Measurements from ENCODE around the gene FLYWCH1. TPM values are rescaled to one million over a fixed set of nuclear protein-coding genes. Genes with fewer than 3 reads are reported as not detected.
A peak's percentile ranks its signal among the peaks of the same experiment; 100 is the strongest.

Gene FLYWCH1
- total and polyA plus RNA-seq, 9 of the 15 experiments (the other 6 are each of a cell fraction or from before 2014, with no cell fraction given) = 0.18 to 33.6 (median 11.3) TPM

DNA sequence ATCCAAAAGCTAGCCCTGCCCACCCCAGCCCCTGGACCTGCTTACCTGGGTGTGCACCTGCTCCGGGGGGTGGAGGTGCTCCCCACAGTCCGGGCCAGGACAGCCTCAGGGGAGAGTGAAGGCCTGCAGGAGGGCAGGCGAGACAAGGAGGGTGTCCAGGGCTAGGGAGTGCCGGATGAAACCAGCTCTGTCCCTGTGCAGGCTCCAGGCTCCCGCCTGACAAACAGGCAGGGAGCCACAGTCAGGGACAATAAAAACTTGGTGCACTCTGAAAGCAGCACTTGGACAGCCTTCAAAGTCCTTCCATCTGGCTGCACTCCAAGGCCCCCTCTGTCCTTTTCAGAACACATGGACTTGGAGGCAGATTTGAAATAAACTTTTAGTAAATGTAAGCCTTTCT lies 61.4 kb downstream of the FLYWCH1 start:
- Histone ChIP-seq H3K9ac (ENCODE audit: insufficient read depth in 1 of 2, low read depth in 2 of 2, low read length in 2 of 2) (peak overlapping the region in 1 of 2 experiments; percentile 77; a peak in 2 of 4 replicates), H3K9me3 (replicated peaks; ENCODE audit: control insufficient read depth, insufficient read depth, low read depth, low read length) (no peaks in the 10 kb centered on the region), H3K4me1 (replicated peaks in 1 of 2; ENCODE audit: control insufficient read depth in 2 of 2, insufficient read depth in 2 of 2, low read length in 2 of 2) (peaks cover 12 to 95% of the 10 kb centered on the region in 2 experiments), H3K79me2 (ENCODE audit: control insufficient read depth, insufficient read depth, low read length) (peaks cover 40% of the 10 kb centered on the region), H3K27me3 (ENCODE audit: control insufficient read depth in 2 of 2, insufficient read depth in 2 of 2, low read length in 2 of 2) (no peaks in the 10 kb centered on the region), H3K27ac (ENCODE audit: extremely low read depth, low read depth, low read length) (0 out of 3 replicates have a peak overlapping the region, but pooled peaks have one; percentile 28), H3K9me1 (ENCODE audit: control insufficient read depth, insufficient read depth, low read length) (peaks cover 3% of the 10 kb centered on the region), H3K4me2 (ENCODE audit: insufficient read depth, low read length) (no peak overlapping the region), H4K20me1 (replicated peaks; ENCODE audit: control insufficient read depth, insufficient read depth, low read length) (peaks cover 25% of the 10 kb centered on the region), H2AFZ (ENCODE audit: low read depth, low read length) (no peak overlapping the region), H3K36me3 (ENCODE audit: control insufficient read depth, insufficient read depth, low read length) (peaks cover 73% of the 10 kb centered on the region; the same call in 2 of the 3 replicates), H3K4me3 (no peak overlapping the region)
- intact Hi-C loops (cut with micrococcal nuclease) (no loop called here), in situ Hi-C loops (cut with MboI) (no loop called here)
- CTCF ChIA-PET (ENCODE audit: low intra/inter-chr PET ratio) = no interaction called here
- POLR2A ChIA-PET = interaction anchor here (0.7 to 2.1 kb wide), 4 partner anchors 8 to 140 kb away, joined by 3 to 17 read pairs (median 3); partner anchors contain the start of gene PKMYT1
- ATAC-seq (no peak), DNase-seq (ENCODE audit: extremely low read depth in 1 of 4, low spot score in 3 of 4) (no peak), FAIRE-seq (no peak)
- no TSS peak for BruUV-seq (replicated peaks)
- 81% methylated on average over 5 of the region's 5 CpGs for WGBS (ENCODE audit: insufficient coverage, low coverage, missing lambda C conversion rate)
- TF ChIP-seq HDAC3 (IDR thresholded peaks at IDR 0.05; ENCODE audit: borderline replicate concordance, partially characterized antibody) (no peak), ZNF318 (IDR thresholded peaks at IDR 0.05; ENCODE audit: borderline replicate concordance in 1 of 2, low read depth in 1 of 2) (no peak), KAT7 (CRISPR knock-in tag; IDR thresholded peaks at IDR 0.05; ENCODE audit: borderline replicate concordance) (no peak), ZBTB26 (CRISPR knock-in tag; IDR thresholded peaks at IDR 0.05) (no peak), ZNF263 (CRISPR knock-in tag; IDR thresholded peaks at IDR 0.05; ENCODE audit: borderline replicate concordance) (peak; percentile 79), ZNF324 (CRISPR knock-in tag; IDR thresholded peaks at IDR 0.05) (no peak), ZC3H4 (CRISPR knock-in tag; IDR thresholded peaks at IDR 0.05; ENCODE audit: borderline replicate concordance) (no peak), ERF (CRISPR knock-in tag; IDR thresholded peaks at IDR 0.05) (0 out of 2 replicates have a peak, but pooled peaks have one; percentile 28), ZNF561 (CRISPR knock-in tag; conservative IDR thresholded peaks at IDR 0.05) (no peak)
- TF ChIP-seq, protein P1, sequence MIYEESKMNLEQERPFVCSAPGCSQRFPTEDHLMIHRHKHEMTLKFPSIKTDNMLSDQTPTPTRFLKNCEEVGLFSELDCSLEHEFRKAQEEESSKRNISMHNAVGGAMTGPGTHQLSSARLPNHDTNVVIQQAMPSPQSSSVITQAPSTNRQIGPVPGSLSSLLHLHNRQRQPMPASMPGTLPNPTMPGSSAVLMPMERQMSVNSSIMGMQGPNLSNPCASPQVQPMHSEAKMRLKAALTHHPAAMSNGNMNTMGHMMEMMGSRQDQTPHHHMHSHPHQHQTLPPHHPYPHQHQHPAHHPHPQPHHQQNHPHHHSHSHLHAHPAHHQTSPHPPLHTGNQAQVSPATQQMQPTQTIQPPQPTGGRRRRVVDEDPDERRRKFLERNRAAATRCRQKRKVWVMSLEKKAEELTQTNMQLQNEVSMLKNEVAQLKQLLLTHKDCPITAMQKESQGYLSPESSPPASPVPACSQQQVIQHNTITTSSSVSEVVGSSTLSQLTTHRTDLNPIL (CRISPR knock-in tag; IDR thresholded peaks at IDR 0.05) = no peak

Data from K562 (cell line).